Calu3 (cell line): ENCODE measurements around the gene HMOX2. TPM values are rescaled to one million over a fixed set of nuclear protein-coding genes. Genes with fewer than 3 reads are reported as not detected.

Experiments
- BruUV-seq: library from RNA; stranded (reverse); fragments of 400-500 nt; replicated peaks from 2 replicates; lab custom pipeline; 2021; lab: Mats Ljungman, UMichigan
- CTCF ChIA-PET: fragments of 300-600 bp; sonication (Branson Sonifier 250); formaldehyde crosslinking; loops from one replicate; lab custom pipeline; 2022; ENCODE audit warnings: antibody characterized with exemption; lab: Charles Lee
- DNase-seq: peaks from one replicate; pipeline ENCODE4 v3.0.0; 2022
- H3K27ac Mint-ChIP-seq: one replicate; pipeline ENCODE4 v1.8.0; 2022; ENCODE audit warnings: mixed read lengths; ENCODE audit not compliant: unreplicated experiment
- H3K27me3 Mint-ChIP-seq: one replicate; pipeline ENCODE4 v1.8.0; 2022; ENCODE audit warnings: mixed read lengths; ENCODE audit not compliant: unreplicated experiment
- H3K36me3 Mint-ChIP-seq: one replicate; pipeline ENCODE4 v1.8.0; 2022; ENCODE audit warnings: mild to moderate bottlenecking, moderate library complexity, mixed read lengths; ENCODE audit not compliant: insufficient read depth, unreplicated experiment
- H3K4me1 Mint-ChIP-seq: one replicate; pipeline ENCODE4 v1.8.0; 2022; ENCODE audit warnings: mild to moderate bottlenecking, low read depth, mixed read lengths; ENCODE audit not compliant: unreplicated experiment
- H3K4me3 Mint-ChIP-seq: one replicate; pipeline ENCODE4 v1.8.0; 2022; ENCODE audit warnings: mild to moderate bottlenecking, low read depth, moderate library complexity, mixed read lengths; ENCODE audit not compliant: unreplicated experiment
- H3K9me3 Mint-ChIP-seq: one replicate; pipeline ENCODE4 v1.8.0; 2022; ENCODE audit warnings: low read depth, mixed read lengths; ENCODE audit not compliant: unreplicated experiment
- intact Hi-C: fragments of 100-400 bp; cut with micrococcal nuclease; formaldehyde crosslinking; loops from one replicate; pipeline ENCODE4 v1.10.0; 2022; ENCODE audit not compliant: unreplicated experiment
- total RNA-seq: library from RNA; stranded (reverse); gene quantifications from 2 replicates; pipeline ENCODE4 v1.2.3, GENCODE V29; 2022
- TF ChIP-seq, protein P1 (sequence below): fragments of 200-600 bp; IDR thresholded peaks from one replicate; pipeline ENCODE4 v1.8.0; 2022; ENCODE audit warnings: antibody characterized with exemption; ENCODE audit not compliant: unreplicated experiment

The HMOX2 gene
- total RNA-seq, 1 experiment from 2014 or later, result 79.2 TPM

DNA sequence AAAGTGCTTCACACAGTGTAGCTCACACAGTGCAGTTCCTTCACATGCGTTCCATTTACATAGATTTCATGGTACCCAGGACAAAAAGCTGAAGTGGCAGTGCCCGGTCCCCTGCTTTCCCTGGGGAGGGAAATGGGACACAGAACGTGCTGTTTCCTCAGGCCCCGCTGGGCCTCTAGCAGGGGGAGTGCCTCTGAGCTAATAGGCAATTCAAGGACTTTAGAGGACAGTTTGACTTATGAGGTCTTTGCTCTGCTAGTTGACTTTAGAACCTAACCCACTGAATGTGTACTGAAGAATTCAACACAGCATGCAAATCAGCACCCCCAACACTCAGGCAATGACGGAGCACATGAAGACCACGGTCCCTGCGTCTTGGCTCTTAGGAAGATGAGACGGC lies 55.6 kb downstream of the HMOX2 start:
- Mint-ChIP-seq H3K36me3 (no peaks in the 10 kb centered on the region), H3K27ac (no peak overlapping the region), H3K4me3 (no peak overlapping the region), H3K9me3 (no peaks in the 10 kb centered on the region), H3K4me1 (peaks cover 3% of the 10 kb centered on the region), H3K27me3 (peaks cover 7% of the 10 kb centered on the region)
- intact Hi-C loops, result no loop called here
- no TSS peak for BruUV-seq
- no peak for DNase-seq
- TF ChIP-seq, protein P1, sequence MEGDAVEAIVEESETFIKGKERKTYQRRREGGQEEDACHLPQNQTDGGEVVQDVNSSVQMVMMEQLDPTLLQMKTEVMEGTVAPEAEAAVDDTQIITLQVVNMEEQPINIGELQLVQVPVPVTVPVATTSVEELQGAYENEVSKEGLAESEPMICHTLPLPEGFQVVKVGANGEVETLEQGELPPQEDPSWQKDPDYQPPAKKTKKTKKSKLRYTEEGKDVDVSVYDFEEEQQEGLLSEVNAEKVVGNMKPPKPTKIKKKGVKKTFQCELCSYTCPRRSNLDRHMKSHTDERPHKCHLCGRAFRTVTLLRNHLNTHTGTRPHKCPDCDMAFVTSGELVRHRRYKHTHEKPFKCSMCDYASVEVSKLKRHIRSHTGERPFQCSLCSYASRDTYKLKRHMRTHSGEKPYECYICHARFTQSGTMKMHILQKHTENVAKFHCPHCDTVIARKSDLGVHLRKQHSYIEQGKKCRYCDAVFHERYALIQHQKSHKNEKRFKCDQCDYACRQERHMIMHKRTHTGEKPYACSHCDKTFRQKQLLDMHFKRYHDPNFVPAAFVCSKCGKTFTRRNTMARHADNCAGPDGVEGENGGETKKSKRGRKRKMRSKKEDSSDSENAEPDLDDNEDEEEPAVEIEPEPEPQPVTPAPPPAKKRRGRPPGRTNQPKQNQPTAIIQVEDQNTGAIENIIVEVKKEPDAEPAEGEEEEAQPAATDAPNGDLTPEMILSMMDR, result no peak
- CTCF ChIA-PET, result no interaction called here

DNA sequence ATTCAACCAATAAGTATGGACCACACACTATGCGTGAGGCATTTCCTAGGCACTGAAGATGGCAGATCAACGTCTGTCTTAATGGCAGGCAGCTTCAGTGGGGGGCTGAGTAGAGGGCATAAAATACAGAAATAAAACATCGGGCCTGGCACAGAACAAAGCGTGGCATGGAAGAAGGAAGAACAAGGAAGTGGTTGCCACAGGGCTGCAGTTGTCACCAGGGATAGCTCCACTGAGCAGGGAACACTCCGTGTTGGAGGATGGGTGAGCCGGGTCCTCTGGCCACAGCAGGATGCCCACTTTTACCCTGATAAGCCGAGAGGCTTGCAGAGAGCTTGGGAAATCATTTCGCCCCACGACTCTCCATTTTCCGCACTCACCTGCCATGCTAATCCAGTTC lies 56.0 kb downstream of the HMOX2 start:
- no peaks in the 10 kb centered on the region for H3K36me3 Mint-ChIP-seq
- H3K4me1 Mint-ChIP-seq, result no peaks in the 10 kb centered on the region
- H3K4me3 Mint-ChIP-seq, result no peak overlapping the region
- CTCF ChIA-PET, result interaction anchor here (1.2 kb wide), 1 partner anchor 14 kb away, joined by 3 read pairs; no protein-coding TSS in a partner anchor
- no peaks in the 10 kb centered on the region for H3K9me3 Mint-ChIP-seq
- TF ChIP-seq, protein P1, result no peak
- no peak overlapping the region for H3K27ac Mint-ChIP-seq
- no TSS peak for BruUV-seq
- H3K27me3 Mint-ChIP-seq, result peaks cover 11% of the 10 kb centered on the region
- DNase-seq, result no peak
- intact Hi-C loops, result no loop called here

DNA sequence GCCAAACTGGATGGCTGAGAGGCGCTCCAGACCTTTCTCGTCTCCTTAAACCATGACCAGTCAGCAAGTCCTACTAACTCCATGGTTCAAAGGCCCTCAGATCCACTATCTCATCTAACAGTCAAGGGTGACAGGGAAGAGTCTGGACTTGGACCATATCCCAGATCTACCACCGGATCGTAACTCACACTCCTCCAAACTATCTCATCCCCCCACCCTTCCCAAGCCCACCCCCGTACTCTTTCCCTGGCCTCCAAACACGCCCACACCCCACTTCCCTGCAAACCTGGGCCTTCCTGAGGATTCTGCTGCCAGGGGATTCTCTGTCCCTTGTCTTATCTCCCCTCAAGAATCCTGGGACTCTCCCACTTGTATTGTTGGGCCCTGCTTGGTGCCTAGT lies 57.3 kb downstream of the HMOX2 start:
- no TSS peak for BruUV-seq
- no peak for DNase-seq
- TF ChIP-seq, protein P1, result no peak
- intact Hi-C loops, result no loop called here
- H3K27me3 Mint-ChIP-seq, result peaks cover 21% of the 10 kb centered on the region
- no peak overlapping the region for H3K4me3 Mint-ChIP-seq
- peaks cover 10% of the 10 kb centered on the region for H3K36me3 Mint-ChIP-seq
- no peak overlapping the region for H3K27ac Mint-ChIP-seq
- no peaks in the 10 kb centered on the region for H3K4me1 Mint-ChIP-seq
- CTCF ChIA-PET, result no interaction called here
- H3K9me3 Mint-ChIP-seq, result no peaks in the 10 kb centered on the region

DNA sequence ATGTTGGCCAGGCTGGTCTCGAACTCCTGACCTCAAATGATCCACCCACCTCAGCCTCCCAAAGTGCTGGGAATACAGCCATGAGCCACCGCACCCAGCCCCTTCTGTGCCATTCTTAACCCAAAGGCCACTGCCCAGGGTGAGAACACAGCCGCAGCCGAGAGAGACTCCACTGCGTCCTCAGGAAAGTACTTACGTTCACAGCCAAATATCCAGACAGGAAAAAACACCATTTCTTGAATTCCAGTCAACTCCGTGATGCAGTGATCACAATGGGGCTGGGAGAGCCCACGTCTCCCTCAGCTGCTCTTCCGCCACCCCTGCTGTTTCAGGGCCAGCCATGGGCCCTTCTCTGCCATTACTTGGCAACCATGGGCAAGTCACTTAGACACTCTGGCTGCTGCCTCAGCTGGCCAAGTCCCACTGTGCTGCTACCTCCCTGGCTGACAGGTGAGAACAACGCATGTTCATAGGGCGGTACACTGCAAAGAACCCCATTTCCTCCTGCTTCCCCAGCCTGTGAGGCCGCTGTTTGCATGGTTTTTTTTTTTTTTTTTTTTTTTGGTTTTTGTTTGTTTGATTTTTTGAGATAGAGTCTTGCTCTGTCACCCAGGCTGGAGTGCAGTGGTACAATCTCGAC lies 58.1 kb downstream of the HMOX2 start:
- Mint-ChIP-seq H3K27me3 (peaks cover 29% of the 10 kb centered on the region), H3K27ac (no peak overlapping the region), H3K9me3 (no peaks in the 10 kb centered on the region), H3K4me3 (no peak overlapping the region), H3K4me1 (no peaks in the 10 kb centered on the region), H3K36me3 (peaks cover 18% of the 10 kb centered on the region)
- no peak for DNase-seq
- intact Hi-C loops, result no loop called here
- TF ChIP-seq, protein P1, result no peak
- no TSS peak for BruUV-seq
- CTCF ChIA-PET, result no interaction called here
